Activated CD4-positive, alpha-beta T cell treated with anti-CD3 and anti-CD28 coated beads, Interleukin-2, amount 10 ng/mL, durations not matched to agents 7 days and 5 days (primary cell): Measurements from ENCODE around the gene LIPE. TPM values are rescaled to one million over a fixed set of nuclear protein-coding genes. Genes with fewer than 3 reads are reported as not detected.

Experiments used
- CTCF ChIA-PET: fragments of 350-600 bp; sonication (Branson Sonifier 250); formaldehyde crosslinking; loops from one replicate; lab custom pipeline; 2021; ENCODE audit warnings: antibody characterized with exemption; lab: Charles Lee
- POLR2A ChIA-PET: fragments of 350-600 bp; sonication (Branson Sonifier 250); formaldehyde crosslinking; loops from one replicate; lab custom pipeline; 2021; ENCODE audit warnings: antibody characterized with exemption; lab: Charles Lee
- DNase-seq: peaks from one replicate; pipeline ENCODE4 v3.0.0-alpha.2; 2020
- H3K27ac Mint-ChIP-seq: one replicate; pipeline ENCODE4 v1.8.0; 2021; ENCODE audit warnings: mild to moderate bottlenecking, moderate library complexity, mixed read lengths
- H3K27me3 Mint-ChIP-seq: one replicate; pipeline ENCODE4 v1.8.0; 2021; ENCODE audit warnings: mixed read lengths
- H3K36me3 Mint-ChIP-seq: one replicate; pipeline ENCODE4 v1.8.0; 2021; ENCODE audit warnings: low read depth, mixed read lengths
- H3K4me1 Mint-ChIP-seq: one replicate; pipeline ENCODE4 v1.8.0; 2021; ENCODE audit warnings: mixed read lengths
- H3K4me3 Mint-ChIP-seq: one replicate; pipeline ENCODE4 v1.8.0; 2021; ENCODE audit warnings: mild to moderate bottlenecking, moderate library complexity, mixed read lengths
- H3K9me3 Mint-ChIP-seq: one replicate; pipeline ENCODE4 v1.8.0; 2021; ENCODE audit warnings: mixed read lengths
- total RNA-seq, 2 experiments: library from RNA; stranded (reverse); gene quantifications; one replicate each; pipeline ENCODE4 v1.2.3, GENCODE V29; 2021

The LIPE gene
- total RNA-seq, 2 experiments from 2014 or later = 27.7 to 29.5 TPM

DNA sequence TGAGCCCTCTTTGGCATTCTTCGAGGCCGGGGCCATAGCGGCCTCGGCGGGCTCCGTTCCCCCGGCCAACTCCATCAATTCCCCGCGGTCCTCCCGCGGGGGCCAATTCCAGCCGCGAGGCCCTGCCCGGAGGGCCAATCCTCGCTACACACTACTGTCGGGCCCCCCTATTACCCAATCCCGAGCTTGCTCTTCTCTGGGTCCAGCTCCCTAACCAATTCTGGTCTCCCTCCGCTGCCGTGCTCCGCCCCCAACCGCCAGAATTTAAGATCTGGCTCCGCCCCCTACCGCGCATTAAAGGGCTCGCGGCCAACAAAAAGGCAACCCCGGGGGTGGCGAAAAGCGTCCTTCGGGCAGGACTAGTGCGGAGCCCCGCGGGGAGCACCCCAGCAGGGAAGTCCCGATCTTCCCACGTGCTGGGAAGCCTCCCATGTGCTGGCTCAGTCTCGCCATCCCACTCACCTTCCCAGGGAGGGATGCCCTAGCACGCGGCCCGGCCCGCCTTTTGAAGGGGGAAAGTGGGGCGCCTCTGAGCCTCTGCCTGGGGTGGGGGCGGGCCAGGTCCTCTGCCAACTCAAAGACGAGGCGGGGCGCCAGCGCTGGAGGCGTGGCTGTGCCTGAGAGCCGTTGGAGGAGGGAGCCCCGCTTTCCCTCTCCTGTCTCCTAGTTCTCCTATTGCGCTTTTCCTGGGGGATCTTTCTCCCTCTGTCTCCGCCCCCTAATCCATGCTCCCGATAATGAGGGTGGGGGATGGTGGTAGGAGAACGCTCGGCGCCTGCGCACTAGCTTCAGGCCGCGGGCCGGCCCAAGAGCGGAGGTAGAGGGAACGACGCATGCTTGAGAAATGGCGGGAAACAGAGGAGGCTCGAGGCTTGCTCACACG lies 3.5 kb downstream of the LIPE start:
- Mint-ChIP-seq H3K27me3 (no peaks in the 10 kb centered on the region), H3K4me3 (peak overlapping the region; percentile 95), H3K4me1 (peaks cover 43% of the 10 kb centered on the region), H3K9me3 (no peaks in the 10 kb centered on the region), H3K27ac (peak overlapping the region; percentile 90), H3K36me3 (peaks cover 7% of the 10 kb centered on the region)
- DNase-seq = peak; percentile 95
- ChIA-PET CTCF (interaction anchor here (0.7 to 3.9 kb wide), 5 partner anchors 11 to 1170 kb away, joined by 3 to 25 read pairs (median 5); no protein-coding TSS in a partner anchor), POLR2A (interaction anchor here (0.6 to 1.5 kb wide), 3 partner anchors 9 to 17 kb away, joined by 3 read pairs; no protein-coding TSS in a partner anchor)

GRCh38 chr19:42422901-42423461 lies 4.2 kb downstream of the LIPE start:
- Mint-ChIP-seq H3K4me1 (peaks cover 45% of the 10 kb centered on the region), H3K27ac (peak overlapping the region; percentile 90), H3K4me3 (peak overlapping the region; percentile 95), H3K36me3 (peaks cover 10% of the 10 kb centered on the region), H3K27me3 (no peaks in the 10 kb centered on the region), H3K9me3 (no peaks in the 10 kb centered on the region)
- peak; percentile 57 for DNase-seq
- CTCF ChIA-PET = interaction anchor here (0.7 to 3.9 kb wide), 4 partner anchors 11 to 1171 kb away, joined by 3 to 25 read pairs (median 7); no protein-coding TSS in a partner anchor
- POLR2A ChIA-PET = interaction anchor here (0.6 to 1.5 kb wide), 3 partner anchors 10 to 17 kb away, joined by 3 read pairs; no protein-coding TSS in a partner anchor

GRCh38 chr19:42422092-42422900 lies 4.9 kb downstream of the LIPE start:
- no peaks in the 10 kb centered on the region for H3K9me3 Mint-ChIP-seq
- H3K36me3 Mint-ChIP-seq = peaks cover 10% of the 10 kb centered on the region
- ChIA-PET POLR2A (interaction anchor here (1.5 kb wide), 1 partner anchor 15 kb away, joined by 3 read pairs; no protein-coding TSS in a partner anchor), CTCF (no interaction called here)
- peaks cover 45% of the 10 kb centered on the region for H3K4me1 Mint-ChIP-seq
- peak overlapping the region; percentile 95 for H3K4me3 Mint-ChIP-seq
- no peak for DNase-seq
- H3K27ac Mint-ChIP-seq = peak overlapping the region; percentile 90
- H3K27me3 Mint-ChIP-seq = no peaks in the 10 kb centered on the region

- ChIA-PET POLR2A (no interaction called here), CTCF (interaction anchor here (2.0 to 2.7 kb wide), 4 partner anchors 12 to 21 kb away, joined by 6 to 13 read pairs (median 12); no protein-coding TSS in a partner anchor)
- no peak for DNase-seq
- Mint-ChIP-seq H3K27ac (no peak overlapping the region), H3K4me1 (peaks cover 45% of the 10 kb centered on the region), H3K27me3 (no peaks in the 10 kb centered on the region), H3K36me3 (peaks cover 10% of the 10 kb centered on the region), H3K9me3 (no peaks in the 10 kb centered on the region), H3K4me3 (peak overlapping the region; percentile 95)
Measured at GRCh38 chr19:42421591-42422031, 5.6 kb downstream of the LIPE start.

- H3K4me3 Mint-ChIP-seq = peak overlapping the region; percentile 95
Measured at GRCh38 chr19:42421101-42421500, 6.1 kb downstream of the LIPE start.

GRCh38 chr19:42420055-42420544 lies 7.1 kb downstream of the LIPE start:
- DNase-seq = peak; percentile 86
- ChIA-PET POLR2A (no interaction called here), CTCF (interaction anchor here (0.6 to 2.7 kb wide), 18 partner anchors 10 to 1049 kb away, joined by 3 to 13 read pairs (median 3); no protein-coding TSS in a partner anchor)
- peak overlapping the region; percentile 10 for H3K27ac Mint-ChIP-seq
- peaks cover 10% of the 10 kb centered on the region for H3K36me3 Mint-ChIP-seq
- H3K9me3 Mint-ChIP-seq = no peaks in the 10 kb centered on the region
- peaks cover 45% of the 10 kb centered on the region for H3K4me1 Mint-ChIP-seq
- H3K27me3 Mint-ChIP-seq = no peaks in the 10 kb centered on the region
- no peak overlapping the region for H3K4me3 Mint-ChIP-seq

More at GRCh38 chr19:42421101-42421500, 6.1 kb downstream of the LIPE start:
- no peak for DNase-seq
- no peaks in the 10 kb centered on the region for H3K27me3 Mint-ChIP-seq
- H3K4me1 Mint-ChIP-seq = peaks cover 45% of the 10 kb centered on the region
- H3K9me3 Mint-ChIP-seq = no peaks in the 10 kb centered on the region
- ChIA-PET POLR2A (no interaction called here), CTCF (interaction anchor here (1.0 to 2.7 kb wide), 9 partner anchors 11 to 45 kb away, joined by 3 to 13 read pairs (median 6); no protein-coding TSS in a partner anchor)
- H3K27ac Mint-ChIP-seq = peak overlapping the region; percentile 44
- peaks cover 10% of the 10 kb centered on the region for H3K36me3 Mint-ChIP-seq

DNA sequence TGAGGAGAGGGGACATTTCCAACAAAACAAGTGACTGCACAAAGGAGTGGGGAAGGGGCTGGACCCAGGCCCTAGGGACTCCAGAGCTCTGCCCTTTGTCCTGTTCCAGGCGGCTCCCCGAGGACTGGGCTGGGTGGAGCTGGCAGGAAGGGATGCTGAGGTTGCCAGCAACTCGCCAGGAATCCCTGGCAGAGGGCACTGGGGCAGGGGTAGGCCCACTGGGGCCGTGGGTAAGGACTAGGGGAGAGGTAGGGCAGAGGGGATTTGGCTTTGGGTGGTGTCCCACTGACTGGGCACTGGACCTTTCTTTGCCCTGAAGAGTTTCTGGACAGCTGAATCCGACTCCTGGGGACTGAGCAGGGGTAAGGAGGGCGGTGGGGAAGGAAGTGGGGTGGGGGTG lies 7.9 kb downstream of the LIPE start:
- H3K4me3 Mint-ChIP-seq = no peak overlapping the region
- H3K9me3 Mint-ChIP-seq = no peaks in the 10 kb centered on the region
- no peak overlapping the region for H3K27ac Mint-ChIP-seq
- no peaks in the 10 kb centered on the region for H3K27me3 Mint-ChIP-seq
- no peak for DNase-seq
- POLR2A ChIA-PET = no interaction called here
- H3K36me3 Mint-ChIP-seq = peaks cover 10% of the 10 kb centered on the region
- CTCF ChIA-PET = interaction anchor here (0.6 to 2.7 kb wide), 10 partner anchors 11 to 1050 kb away, joined by 3 to 13 read pairs (median 4); no protein-coding TSS in a partner anchor
- H3K4me1 Mint-ChIP-seq = peaks cover 43% of the 10 kb centered on the region

DNA sequence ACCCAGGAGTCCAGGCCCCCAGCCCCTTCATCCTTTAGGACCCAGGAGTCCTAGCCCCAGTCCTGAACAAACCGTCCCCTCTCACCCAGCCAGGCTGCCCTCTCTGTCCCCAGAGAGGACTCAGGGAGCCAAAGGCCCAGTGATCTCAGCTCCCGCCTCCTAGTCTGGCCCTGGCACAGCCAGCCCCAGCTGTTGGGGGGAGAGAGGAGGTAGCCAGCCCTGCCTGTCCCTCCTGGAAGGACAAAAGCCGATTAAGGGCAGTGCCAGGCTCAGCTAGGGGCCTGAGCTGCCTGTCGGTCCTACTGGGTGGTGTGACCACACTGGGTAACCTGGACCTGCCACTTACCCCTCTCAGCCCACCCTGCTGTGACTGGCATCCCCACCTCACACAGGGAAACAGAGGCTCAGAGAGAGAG lies 14.5 kb downstream of the LIPE start:
- ChIA-PET POLR2A (no interaction called here), CTCF (interaction anchor here (0.5 to 2.4 kb wide), 3 partner anchors 12 to 92 kb away, joined by 3 to 7 read pairs (median 4); no protein-coding TSS in a partner anchor)
- H3K9me3 Mint-ChIP-seq = no peaks in the 10 kb centered on the region
- H3K4me3 Mint-ChIP-seq = no peak overlapping the region
- no peaks in the 10 kb centered on the region for H3K27me3 Mint-ChIP-seq
- H3K4me1 Mint-ChIP-seq = no peaks in the 10 kb centered on the region
- H3K27ac Mint-ChIP-seq = no peak overlapping the region
- no peak for DNase-seq
- H3K36me3 Mint-ChIP-seq = no peaks in the 10 kb centered on the region

- POLR2A ChIA-PET = no interaction called here
- Mint-ChIP-seq H3K4me3 (no peak overlapping the region), H3K4me1 (no peaks in the 10 kb centered on the region), H3K36me3 (no peaks in the 10 kb centered on the region), H3K27ac (no peak overlapping the region), H3K27me3 (no peaks in the 10 kb centered on the region), H3K9me3 (no peaks in the 10 kb centered on the region)
- CTCF ChIA-PET = interaction anchor here (0.5 to 2.4 kb wide), 3 partner anchors 12 to 91 kb away, joined by 3 to 7 read pairs (median 4); no protein-coding TSS in a partner anchor
- no peak for DNase-seq
Measured at GRCh38 chr19:42412227-42412626, 15.0 kb downstream of the LIPE start.

DNA sequence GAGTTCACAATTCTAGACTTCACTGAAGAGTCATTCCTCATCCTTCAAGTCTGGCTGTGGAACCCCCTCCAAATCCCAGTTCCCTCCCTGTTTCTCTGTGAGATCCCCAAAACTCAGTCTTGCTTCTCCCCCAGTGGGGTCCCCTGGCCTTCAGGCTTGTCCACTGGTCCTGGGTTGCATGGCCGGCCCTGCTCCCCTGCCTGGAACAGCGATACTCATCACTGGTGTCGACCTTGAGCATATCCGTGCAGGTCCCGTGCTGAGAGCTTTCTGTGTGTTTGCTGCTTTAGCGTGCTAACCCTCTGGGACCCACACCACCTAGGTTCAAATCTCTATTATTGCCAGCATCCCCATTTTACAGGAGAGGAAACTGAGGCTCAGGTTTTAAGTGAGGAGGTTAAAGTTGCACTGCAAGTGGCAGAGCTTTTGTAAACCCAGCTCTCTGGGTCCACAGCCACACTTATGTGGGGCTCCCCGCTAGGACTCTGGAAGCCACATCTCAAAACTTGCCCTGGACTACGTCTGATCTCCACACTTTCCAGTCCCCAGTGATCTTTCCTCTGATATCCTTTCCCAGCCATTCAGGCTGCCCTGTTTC lies 15.5 kb downstream of the LIPE start:
- Mint-ChIP-seq H3K4me1 (no peaks in the 10 kb centered on the region), H3K9me3 (no peaks in the 10 kb centered on the region), H3K4me3 (no peak overlapping the region), H3K36me3 (no peaks in the 10 kb centered on the region), H3K27ac (no peak overlapping the region), H3K27me3 (no peaks in the 10 kb centered on the region)
- no peak for DNase-seq
- ChIA-PET CTCF (interaction anchor here (1.2 to 2.4 kb wide), 2 partner anchors 11 to 27 kb away, joined by 4 to 7 read pairs; no protein-coding TSS in a partner anchor), POLR2A (no interaction called here)

DNA sequence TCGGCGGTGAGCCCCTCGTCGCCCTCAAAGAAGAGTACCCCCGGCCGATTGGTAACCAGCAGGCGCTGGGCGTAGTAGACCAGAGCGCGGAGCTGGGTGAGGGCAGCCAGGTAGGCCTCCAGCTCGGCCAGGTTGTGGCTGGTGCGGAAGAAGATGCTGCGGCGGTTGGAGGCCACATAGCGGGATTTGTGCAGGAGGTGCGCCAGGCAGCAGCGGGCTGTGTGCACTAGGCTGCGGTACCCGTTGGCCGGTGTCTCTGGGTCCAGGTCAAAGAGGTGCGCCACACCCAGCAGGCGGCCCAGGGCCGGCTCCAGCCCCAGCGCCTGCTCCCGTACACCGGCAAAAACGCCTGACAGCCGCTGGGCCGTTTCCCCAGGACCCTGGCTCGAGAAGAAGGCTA lies 16.8 kb downstream of the LIPE start:
- no peaks in the 10 kb centered on the region for H3K9me3 Mint-ChIP-seq
- H3K27ac Mint-ChIP-seq = no peak overlapping the region
- H3K4me1 Mint-ChIP-seq = no peaks in the 10 kb centered on the region
- peaks cover 5% of the 10 kb centered on the region for H3K36me3 Mint-ChIP-seq
- POLR2A ChIA-PET = no interaction called here
- DNase-seq = no peak
- H3K27me3 Mint-ChIP-seq = no peaks in the 10 kb centered on the region
- CTCF ChIA-PET = interaction anchor here (0.5 to 2.4 kb wide), 3 partner anchors 10 to 21 kb away, joined by 3 to 7 read pairs (median 3); no protein-coding TSS in a partner anchor
- H3K4me3 Mint-ChIP-seq = no peak overlapping the region
